ENCODE measurements around the gene UGT1A5.

The UGT1A5 gene

GRCh38 chr2:233811087-233811486, 98.4 kb downstream of the UGT1A5 start:
- no peak for DNase-seq

GRCh38 chr2:233811732-233812131, 99.0 kb downstream of the UGT1A5 start:
- DNase-seq, result no peak

- no peak for DNase-seq
These were observed 100.7 kb downstream of the UGT1A5 start for GRCh38 chr2:233813236-233814055.

- DNase-seq, result no peak
These were observed 101.5 kb downstream of the UGT1A5 start for GRCh38 chr2:233814056-233814835.

GRCh38 chr2:233815861-233816260, 103.2 kb downstream of the UGT1A5 start:
- no peak for DNase-seq

- DNase-seq, result no peak
These were observed 103.6 kb downstream of the UGT1A5 start for GRCh38 chr2:233816334-233816733.

- DNase-seq, result no peak
These were observed 104.1 kb downstream of the UGT1A5 start for GRCh38 chr2:233816771-233817170.

GRCh38 chr2:233817361-233817911, 104.7 kb downstream of the UGT1A5 start:
- no peak for DNase-seq

- no peak for DNase-seq
These were observed 105.4 kb downstream of the UGT1A5 start for GRCh38 chr2:233817995-233818638.

GRCh38 chr2:233818639-233819621, 106.2 kb downstream of the UGT1A5 start:
- no peak for DNase-seq

GRCh38 chr2:233819884-233820773, 107.4 kb downstream of the UGT1A5 start:
- no peak for DNase-seq

- DNase-seq, result no peak
These were observed 108.0 kb downstream of the UGT1A5 start for GRCh38 chr2:233820774-233821105.

- DNase-seq, result no peak
These were observed 108.5 kb downstream of the UGT1A5 start for GRCh38 chr2:233821196-233821595.

GRCh38 chr2:233821709-233822100, 109.0 kb downstream of the UGT1A5 start:
- no peak for DNase-seq

- DNase-seq, result no peak
These were observed 109.5 kb downstream of the UGT1A5 start for GRCh38 chr2:233822101-233822771.

Measured in NK-92 treated with Interleukin-12 subunit alpha and Interleukin-12 subunit beta, amount 100 ng/mL, for 24 hours (cell line).